ENCODE measurements around the gene LRRC25.

The LRRC25 gene

DNA sequence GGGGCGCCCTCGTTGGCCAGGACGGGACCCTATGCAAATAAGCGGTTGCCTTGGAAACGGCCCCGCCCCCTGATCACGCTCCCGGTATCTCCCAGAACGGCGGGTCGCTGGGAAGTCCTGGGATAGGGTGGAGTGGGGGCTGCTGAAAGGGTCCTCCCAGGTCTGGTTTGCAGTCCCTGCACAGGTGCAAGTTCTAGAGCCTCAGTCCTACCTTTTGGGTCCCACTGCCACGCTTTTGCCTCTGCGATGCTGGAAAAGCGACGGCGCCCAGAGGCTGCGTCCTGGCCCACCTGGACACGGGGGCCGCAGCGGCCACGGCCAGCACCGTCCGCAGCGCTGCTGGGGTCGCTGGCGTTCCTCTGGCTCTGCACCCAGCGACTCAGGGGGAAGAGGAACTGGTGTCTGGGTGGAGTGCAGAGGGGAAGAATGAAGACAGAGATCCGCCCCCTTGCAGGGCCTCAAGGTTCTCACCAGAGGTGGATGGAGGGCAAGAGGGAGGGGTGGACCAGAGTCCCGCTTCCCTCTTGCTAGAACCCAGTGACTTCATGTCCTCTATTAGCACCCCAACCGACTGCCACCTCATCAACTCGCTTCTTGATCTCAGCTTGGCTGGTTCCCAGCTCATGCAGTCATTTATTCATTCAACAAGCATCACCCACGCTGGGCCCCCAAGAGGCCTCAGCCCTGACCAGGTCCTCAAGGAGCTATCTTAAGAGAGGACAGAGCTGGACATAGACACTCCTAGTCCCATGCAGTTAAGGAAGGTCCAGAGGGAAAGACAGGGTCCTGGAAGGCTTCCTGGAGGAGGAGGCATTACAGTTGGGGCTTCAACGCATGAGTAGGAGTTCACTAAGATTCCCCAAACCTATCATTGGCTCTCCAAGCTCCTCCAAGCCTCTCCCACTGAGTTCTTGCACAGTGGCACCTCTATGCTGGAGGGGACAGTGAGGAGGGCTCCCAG lies at the start of gene LRRC25:
Gene LRRC25, minus strand, starts transcription at position 381 of the 961 bp plus-strand sequence. CDS start 659 bp downstream, outside the sequence.
- DNase-seq (ENCODE audit: low spot score): no peak

DNA sequence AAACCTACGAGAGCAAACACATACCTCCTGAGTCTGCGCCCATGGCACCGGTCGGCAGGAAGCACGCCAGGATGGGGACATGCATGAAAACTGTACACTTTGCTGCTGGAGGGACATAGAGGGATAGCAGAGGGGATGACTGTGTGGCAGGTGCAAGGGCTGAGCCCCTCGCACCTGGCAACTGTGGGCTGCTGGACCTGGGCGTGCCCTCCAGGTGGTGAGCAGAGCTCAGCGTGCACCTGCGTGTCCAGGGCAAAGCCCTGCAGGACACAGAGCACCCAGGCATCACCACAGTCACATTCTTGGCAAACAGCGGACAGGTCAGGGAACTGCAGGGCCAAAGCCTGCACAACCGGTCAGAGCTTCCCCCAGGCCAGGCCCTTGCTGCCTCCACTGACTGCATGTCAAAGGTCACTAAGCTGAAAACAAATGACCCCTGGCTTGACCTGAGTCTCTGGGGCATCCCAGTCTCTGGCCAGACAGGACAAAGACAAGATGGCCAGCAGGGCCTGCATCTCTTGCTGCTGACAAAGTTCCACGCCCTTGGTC lies 49.5 kb upstream of the LRRC25 start:
- DNase-seq (ENCODE audit: low spot score): no peak

DNA sequence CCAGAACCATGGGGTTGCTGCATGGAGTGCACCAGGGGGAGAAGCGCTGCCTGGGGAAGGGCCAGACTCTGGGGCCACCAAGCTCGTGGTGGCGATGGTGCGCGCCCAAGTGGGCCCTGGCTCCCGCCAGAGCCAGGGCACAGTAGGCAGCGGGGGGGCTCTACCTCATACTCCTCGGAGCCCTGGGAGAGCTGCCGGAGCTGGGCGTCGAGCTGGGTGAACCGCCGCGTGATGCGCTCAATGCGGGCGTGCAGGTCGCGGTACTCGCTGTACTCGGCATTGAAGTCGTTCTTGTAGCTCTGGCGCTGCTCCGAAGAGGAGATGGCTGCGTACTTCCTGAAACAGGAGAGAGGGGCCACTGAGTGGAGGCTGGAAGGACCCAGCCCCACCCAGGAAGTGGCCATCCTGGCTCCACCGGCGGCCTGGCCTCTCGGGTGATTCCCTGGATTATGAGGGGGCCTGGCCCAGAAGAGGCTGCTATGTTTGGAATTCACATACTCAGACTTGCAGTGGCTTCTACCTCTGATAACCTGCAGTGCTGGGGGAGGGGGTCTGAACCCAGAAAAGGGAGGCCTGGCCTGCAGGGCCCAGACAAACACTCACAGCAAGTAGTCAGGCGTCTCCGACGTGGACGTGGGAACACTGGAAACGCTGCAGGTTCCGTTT lies 48.9 kb upstream of the LRRC25 start:
- DNase-seq (ENCODE audit: low spot score): no peak

DNA sequence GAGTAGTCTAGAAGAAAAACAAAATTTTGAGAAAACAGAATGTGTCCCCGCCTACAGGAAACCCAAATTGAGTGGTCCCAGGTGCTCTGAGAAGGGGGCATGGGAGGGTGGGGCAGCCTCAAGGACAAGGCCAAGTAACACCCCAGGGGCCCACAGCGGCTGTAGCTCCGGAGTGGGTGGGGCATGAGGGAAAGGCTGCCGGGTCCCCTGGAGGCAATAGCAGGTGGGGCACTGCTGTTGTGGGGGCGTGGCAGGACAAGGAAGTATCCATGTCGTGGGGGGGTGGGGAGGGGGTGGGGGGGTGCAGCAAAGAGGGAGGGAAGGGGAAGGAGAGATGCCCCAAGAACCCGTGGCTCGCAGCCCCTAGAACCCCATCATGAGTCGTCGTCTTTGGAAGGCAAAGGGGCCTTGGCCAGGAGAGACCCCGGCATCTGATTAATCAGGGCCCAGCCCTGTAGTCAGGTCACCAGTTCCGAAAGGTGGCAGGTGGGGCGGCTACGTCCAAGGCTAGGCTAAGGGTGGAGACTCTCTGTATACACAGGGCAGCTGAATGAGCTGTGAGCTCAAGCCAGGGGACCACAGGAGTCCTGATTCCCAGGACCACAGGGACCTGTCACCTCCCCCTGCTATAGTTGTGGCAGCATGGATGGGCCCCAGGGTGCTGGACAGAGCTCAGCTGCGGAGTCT lies 48.0 kb upstream of the LRRC25 start:
- no peak for DNase-seq (ENCODE audit: low spot score)

DNA sequence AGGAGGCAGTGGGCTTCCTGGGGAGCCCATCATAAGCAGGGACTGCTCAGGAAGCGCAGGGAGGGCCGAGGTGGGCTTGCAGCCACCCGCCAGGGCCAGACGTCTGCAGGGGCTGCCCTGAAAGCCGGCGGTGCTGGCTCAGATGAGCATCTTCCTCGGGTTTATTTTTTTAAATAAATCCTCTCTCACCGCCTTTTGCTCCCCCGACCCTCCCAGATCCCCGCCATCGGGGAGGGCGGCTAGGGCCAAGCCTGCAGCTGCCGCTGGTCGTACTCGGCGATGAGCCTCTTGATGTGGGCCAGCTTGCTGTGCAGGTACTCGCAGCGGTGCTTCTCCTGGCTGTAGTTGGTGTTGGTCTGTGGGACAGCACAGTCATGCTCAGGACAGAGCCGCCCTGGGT lies 47.1 kb upstream of the LRRC25 start:
- no peak for DNase-seq (ENCODE audit: low spot score)

DNA sequence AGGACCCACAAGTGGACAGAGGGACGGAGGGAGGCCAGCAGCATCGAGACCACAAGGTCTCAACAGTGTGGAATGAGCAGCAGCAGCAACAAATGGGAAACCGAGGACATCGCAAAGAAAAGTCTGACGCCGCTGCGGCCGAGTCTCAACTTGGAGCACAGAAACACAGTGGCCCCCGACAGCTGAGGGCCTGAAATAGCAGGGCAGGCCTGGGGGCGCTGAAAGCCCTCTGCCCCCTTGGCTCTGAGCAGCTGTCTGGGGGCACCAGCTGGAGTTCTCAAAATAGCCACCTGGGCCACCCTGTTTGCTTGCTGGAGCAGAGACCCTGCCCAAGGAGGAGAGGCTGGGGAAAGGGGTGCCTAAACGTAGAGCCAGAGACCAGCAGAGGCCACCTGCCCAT lies 46.4 kb upstream of the LRRC25 start:
- DNase-seq (ENCODE audit: low spot score): no peak

DNA sequence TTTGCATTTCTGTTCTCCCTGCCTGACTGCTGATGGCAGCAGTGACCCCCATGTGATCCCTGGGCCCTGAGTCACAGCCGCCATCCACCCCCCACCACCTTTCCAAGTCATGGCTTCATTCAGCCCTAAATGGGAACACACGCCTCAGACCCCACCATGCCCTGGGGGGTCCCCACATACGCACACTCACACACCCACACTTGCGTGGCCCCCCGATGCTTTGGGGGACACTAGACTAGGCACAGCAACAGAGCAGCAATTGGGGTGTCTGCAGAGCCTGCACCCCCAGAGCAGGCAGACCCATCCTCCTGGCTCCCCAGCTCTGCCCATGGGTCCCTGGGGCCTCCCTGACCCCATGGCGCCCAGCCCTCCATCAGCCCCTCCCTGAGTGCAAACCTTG lies 46.0 kb upstream of the LRRC25 start:
- DNase-seq (ENCODE audit: low spot score): no peak

DNA sequence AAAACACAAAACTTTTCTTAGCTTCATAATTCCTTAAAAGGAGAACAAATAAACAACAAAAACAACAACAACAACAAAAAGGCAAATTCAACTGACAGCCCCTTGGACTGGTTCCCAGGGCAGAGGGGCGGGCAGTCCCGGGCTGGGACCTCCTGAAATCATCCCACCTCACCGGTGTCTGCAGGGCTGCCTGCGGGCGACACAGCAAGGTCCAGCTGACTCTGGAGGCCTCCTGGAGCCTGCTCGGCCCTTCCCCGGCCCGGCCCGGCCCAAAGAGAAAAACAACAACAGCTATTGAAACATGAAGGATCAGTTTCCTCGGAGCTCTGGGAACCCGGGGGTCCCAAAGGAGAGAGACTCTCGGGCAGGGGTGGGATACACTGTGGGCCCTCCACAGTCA lies 45.5 kb upstream of the LRRC25 start:
- no peak for DNase-seq (ENCODE audit: low spot score)

DNA sequence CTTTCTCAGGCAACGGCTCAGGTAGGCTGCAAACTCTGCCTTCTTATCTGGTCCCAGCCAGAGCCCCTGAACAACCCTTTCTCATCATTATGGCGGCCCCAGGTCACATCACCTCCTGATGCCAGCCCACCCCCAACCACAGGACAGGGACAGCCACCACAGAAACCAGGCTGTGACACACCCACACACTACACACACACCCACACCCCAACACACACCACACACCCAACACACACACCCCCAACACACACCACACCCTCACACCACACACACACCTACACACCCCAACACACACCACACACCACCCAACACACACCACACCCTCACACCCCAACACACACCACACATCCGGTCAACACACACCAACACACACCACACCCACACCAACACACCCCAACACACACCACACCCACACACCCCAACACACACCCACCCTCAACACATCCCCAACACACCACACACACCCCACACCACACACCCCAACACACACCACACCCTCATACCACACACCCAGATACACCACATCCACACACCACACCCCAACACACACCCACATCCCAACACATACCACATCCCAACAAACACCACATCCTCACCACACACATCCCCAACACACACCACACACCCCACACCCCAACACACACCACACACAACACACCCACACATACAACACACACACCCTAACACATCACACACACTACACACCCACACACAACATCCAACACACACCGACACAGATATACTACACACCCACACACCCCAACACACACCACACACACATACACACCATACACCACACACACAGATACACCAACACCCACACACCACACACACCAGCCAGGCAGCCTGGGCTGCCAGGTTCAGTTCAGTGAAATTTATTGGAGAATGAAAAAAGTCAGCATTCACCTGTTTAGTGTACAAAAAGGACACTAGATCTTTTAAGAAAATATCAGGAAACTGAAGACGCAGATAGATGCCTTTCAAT lies 44.7 kb upstream of the LRRC25 start:
- DNase-seq (ENCODE audit: low spot score): no peak

DNA sequence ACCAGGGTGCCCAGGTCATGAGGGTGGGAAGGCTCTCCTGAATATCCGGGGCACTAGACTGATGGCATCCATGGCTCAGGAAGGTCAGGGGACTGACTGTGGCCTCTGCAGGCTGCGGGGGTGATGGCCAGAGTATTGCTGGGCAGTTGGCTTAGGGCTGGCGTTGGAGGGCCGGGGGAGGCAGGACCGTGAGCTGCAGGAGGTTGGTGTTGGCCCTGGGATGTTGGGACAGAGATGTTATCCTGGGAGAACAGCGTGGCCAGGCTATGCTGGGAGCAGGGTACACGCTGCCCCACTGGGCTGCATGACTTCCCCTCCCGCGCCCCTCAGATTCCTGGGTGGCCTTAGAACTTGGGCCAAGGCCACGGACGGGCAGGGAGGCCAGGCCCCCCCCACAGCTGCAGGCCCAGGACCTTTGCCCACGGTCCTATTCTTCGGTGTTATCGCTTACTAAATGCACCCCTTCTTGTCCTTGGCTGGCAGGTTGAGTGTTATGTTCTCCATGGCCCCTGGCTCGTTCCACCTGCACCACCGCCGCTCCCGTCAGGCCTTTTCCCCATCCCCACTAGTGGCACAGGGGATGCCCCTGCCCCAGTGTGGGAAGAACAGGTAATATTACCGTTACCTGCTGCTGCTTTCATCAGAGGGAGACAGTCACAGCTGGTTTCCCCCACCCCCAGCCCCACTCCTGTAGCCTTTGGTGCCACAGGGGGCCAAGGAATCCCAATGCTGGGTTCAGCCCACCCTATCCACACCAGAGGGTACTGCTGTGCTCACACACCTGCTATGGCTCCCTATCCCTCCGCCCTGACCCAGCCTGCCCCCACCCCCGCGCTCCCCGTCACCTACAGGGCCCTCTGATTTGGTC lies 43.7 kb upstream of the LRRC25 start:
- DNase-seq (ENCODE audit: low spot score): no peak

DNA sequence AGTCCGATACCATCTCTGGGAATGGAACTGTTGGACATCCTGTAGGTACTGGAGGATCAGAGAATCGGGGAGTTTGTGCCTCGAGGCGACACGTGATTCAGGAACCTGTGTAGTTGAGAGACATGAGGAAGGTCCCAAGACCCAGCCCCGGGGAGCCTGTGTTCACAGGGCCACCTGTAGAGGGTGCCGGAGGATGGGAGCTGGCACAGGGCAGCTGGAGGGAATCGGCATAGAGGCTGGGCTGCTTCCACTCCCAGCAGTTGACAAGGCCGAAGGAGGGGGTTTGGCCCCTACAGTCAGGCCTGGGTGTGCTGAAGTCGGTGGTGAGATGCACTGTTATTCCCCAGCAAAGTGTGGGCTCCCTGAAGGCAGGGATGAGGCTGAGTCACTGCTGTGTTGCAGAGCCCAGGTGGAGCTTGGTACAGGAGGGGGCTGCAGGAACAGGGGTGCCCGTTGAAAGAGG lies 43.0 kb upstream of the LRRC25 start:
- no peak for DNase-seq (ENCODE audit: low spot score)

DNA sequence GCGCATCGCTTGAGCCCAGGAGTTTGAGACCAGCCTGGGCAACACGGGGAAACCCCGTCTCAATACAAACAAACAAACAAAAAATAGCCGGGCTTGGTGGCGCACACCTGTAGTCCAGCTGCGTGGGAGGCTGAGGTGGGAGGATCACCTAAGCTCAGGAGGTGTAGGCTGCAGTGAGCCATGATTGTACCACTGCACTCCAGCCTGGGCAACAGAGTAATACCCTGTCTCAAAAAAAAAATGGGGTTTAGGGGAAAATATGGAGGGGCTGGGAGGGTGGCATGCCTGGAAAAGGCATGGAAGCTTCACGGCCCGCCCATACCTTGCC lies 42.5 kb upstream of the LRRC25 start:
- DNase-seq (ENCODE audit: low spot score): no peak

DNA sequence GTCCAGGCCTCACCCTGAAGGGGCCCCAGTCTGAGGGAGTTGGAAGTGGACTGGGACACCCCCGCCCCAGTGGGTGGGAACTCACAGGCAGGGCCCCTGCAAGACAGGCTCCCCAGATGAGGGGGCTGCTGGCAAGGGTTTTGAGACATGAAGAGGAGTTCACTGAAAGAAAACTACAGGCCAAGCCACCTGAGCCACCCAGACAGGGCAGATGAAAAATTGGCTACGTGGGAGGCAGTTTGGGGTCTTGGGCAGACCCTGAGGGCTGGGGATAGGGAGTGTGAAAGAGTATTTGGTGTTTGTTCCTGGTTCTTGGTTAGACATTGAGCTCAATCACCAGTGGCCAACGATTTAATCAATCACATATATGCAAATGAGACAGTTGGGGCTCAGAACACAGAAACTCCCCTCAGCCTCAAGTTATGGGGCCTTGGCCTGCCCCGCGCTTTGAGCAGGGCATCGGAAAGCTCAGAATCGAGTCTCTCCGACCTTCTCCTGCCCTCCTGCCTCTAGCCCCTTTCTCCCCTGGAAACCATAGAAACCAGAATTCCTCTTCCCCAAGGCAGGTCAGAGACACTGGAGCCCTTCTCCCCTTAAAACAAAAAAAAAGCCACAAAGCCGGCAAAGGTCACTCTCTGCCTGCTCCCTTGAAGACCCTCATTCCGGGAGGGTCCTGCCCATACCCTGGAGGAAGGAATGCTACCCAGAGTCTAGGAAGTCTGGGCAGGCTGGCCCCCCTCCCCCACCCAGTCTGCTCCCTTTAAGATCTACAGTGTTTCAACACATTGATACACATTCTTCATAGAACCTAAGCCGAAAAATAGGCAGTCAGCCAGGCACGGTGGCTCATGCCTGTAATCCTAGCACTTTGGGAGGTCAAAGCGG lies 41.8 kb upstream of the LRRC25 start:
- DNase-seq (ENCODE audit: low spot score): no peak

DNA sequence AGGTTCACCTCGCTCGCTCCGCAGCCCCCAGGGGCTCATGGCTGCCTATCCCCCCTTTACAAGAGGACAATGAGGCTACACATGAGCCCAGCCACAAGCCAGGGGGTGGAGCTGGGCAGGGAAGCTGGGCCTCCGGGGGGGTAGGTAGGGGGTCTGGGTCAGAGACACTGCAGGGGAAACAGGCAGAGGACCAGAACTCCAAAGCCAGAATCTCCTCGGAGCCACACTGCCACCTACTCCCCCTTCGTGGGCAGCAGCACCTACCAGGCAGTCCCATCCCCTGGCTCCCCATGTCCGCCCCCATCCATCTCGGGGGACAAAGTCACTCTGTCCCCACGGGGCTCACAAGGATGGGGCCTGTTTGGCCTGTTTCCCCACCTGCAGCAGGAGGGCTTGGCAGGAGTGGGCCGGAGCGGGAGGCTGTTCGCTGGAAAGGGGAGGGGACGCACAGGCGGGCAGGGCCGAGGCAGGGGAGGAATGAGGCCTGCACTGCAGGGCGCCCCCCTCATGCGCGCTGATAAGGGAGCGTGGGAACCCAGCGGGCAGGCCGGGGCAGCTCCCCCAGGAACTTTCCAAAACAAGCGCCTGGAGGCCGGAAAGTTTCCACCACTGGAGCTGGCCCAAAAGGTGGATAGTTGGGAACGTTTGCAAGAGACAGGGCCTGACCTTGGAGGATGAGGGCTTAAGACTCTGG lies 41.1 kb upstream of the LRRC25 start:
- DNase-seq (ENCODE audit: low spot score): no peak

DNA sequence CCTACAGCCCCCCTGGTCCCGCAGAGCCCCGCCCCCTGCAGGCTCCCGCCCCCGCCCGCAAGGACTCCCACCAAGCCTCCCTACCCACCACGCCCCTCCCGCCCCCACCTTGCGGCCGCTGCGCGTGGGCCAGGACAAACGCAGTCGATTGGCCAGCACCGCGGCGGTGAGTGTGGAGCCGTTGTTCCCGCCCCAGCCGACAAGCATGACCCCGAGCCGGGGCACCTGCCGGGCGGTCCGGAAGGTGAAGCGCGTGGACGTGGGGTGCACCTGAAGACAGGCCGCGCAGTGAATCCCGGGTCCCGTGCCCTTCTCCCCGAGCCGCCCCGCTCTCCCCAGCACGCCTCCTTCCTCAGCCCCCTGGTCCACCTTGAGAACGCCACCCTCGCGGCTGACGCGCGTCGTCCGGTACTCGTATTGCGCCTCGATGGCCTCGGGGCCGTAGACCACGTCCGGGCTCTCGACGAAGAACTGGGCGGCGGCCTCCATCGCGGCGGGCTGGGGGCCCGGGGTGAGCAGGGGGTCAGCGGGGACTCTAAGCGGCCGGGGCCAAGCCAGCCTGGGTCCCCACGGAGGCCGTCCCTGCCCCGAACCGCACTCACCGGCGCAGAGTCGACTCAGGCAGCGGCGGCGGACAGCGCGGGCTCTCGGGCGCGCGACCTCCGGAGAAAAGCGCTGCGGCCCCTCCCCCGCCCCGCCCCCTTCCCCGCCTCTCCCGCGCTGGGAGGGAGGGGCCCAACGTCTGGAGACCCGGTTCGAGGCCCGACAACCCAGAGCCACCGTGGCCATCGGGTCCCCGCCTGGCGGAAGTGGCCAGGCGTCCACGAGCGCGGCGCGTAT lies 40.3 kb upstream of the LRRC25 start, which contains the start of gene ISYNA1:
Gene ISYNA1, minus strand, starts transcription at position 643 of the 840 bp plus-strand sequence. Its CDS starts 154 bp downstream, at position 489.
- DNase-seq (ENCODE audit: low spot score): no peak

DNA sequence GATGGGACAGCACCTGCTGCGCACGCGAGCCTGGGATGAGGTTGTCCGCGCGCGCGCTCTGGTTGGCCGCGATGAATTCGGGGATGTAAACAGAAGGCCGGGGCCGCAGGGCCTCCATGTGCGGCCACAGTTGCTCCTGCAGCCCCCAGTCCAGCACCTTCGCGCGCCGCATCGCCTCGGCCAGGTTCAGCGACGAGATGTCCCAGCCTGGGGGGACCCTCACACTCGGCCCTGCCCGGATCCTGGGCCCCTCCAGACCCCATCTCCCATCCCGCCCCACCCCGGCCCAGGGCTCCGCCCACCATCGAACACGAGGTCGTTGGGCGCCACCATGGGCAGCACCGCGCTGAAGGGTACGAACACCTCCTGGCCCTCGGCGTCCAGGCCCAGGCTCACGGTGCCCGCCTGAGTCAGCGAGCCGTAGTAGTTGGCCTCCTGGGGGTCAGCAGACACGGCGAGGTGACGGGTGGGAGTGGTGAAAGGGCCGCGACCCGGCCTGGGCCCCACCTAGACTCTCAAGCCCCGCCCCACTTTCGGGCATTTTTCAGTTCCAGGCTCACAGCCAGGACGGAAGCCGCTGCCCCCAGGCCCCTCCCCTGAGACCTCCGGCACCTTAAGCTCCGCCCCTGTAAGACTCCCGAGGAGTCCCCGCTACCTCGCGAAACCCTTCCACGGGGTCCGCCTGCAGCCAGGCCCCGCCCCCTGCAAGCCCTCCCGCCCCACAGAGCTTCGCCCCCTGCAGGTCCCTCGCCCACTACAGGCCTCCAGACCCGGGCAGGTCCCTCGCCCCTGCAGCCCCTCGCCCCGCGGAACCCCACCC lies 39.5 kb upstream of the LRRC25 start:
- peak; percentile 87 for DNase-seq (ENCODE audit: low spot score)
